ENCODE data around the gene NFIA.

DNA sequence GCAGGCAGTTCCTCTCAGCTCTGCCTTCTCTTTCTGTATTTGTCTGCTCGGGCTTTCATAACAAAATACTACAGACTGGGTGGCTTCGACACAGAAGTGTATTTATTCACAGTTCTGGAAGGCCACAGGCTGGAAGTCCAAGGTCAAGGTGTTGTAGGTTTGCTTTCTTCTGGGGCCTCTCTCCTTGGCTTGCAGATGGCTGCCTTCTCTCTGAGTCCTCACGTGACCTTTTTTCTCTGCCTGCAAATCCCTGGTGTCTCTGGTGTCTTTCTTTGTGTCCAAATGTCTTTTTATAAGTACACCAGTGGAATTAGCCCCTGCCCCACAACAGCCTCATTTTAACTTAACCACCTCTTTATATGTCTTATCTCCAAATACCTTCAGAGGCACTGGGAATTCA lies 392.6 kb downstream of the NFIA start:
- TF ChIP-seq, protein P1, sequence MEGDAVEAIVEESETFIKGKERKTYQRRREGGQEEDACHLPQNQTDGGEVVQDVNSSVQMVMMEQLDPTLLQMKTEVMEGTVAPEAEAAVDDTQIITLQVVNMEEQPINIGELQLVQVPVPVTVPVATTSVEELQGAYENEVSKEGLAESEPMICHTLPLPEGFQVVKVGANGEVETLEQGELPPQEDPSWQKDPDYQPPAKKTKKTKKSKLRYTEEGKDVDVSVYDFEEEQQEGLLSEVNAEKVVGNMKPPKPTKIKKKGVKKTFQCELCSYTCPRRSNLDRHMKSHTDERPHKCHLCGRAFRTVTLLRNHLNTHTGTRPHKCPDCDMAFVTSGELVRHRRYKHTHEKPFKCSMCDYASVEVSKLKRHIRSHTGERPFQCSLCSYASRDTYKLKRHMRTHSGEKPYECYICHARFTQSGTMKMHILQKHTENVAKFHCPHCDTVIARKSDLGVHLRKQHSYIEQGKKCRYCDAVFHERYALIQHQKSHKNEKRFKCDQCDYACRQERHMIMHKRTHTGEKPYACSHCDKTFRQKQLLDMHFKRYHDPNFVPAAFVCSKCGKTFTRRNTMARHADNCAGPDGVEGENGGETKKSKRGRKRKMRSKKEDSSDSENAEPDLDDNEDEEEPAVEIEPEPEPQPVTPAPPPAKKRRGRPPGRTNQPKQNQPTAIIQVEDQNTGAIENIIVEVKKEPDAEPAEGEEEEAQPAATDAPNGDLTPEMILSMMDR (optimal IDR thresholded peaks at IDR 0.05 in 1 of 3, IDR thresholded peaks at IDR 0.05 in 1 of 3, conservative IDR thresholded peaks at IDR 0.05 in 1 of 3; ENCODE audit: extremely low read depth in 1 of 3, insufficient read depth in 2 of 3, low read length in 3 of 3): no peak
- no peak for TF ChIP-seq EZH2 (IDR thresholded peaks at IDR 0.05; ENCODE audit: low read length)
